Transverse colon (tissue), 3 donors: Measurements from ENCODE around the gene ACSL4.
"Not testable (repeated sequence)": the region's sequence is repeated elsewhere in the genome, so short reads cannot be mapped to it uniquely, and the experiment has no call there.

Source experiments
- POLR2A ChIP-seq: fragments of 450-650 bp; IDR thresholded peaks from one replicate; pipeline ENCODE4 v1.6.1; 2016; ENCODE audit warnings: antibody characterized with exemption, mild to moderate bottlenecking, moderate library complexity
- TF ChIP-seq, protein P1 (sequence below), 5 experiments: fragments of 200-600 bp in 3 of 5; fragments of 450-650 bp in 2 of 5; sonication (generic) in 3 of 5; IDR thresholded peaks; 1 replicate in 2 of 5; 2 replicates in 3 of 5; pipeline ENCODE4 v1.5.1; 2016 to 2017; ENCODE audit warnings: antibody characterized with exemption in 5 of 5, inconsistent platforms in 3 of 5, mild to moderate bottlenecking in 2 of 5, moderate library complexity in 1 of 5

DNA sequence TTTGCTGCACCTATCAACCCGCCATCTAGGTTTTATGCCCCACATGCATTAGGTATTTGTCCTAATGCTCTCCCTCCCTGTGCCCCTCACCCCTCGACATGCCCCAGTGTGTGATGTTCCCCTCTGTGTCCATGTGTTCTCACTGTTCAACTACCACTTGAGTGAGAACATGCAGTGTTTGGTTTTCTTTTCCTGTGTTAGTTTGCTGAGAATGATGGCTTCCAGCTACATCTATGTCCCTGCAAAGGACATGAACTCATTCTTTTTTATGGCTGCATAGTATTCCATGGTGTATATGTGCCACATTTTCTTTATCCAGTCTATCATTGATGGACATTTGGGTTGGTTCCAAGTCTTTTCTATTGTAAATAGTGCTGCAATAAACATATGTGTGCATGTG, 95.6 kb downstream of the ACSL4 start:
- TF ChIP-seq, protein P1, sequence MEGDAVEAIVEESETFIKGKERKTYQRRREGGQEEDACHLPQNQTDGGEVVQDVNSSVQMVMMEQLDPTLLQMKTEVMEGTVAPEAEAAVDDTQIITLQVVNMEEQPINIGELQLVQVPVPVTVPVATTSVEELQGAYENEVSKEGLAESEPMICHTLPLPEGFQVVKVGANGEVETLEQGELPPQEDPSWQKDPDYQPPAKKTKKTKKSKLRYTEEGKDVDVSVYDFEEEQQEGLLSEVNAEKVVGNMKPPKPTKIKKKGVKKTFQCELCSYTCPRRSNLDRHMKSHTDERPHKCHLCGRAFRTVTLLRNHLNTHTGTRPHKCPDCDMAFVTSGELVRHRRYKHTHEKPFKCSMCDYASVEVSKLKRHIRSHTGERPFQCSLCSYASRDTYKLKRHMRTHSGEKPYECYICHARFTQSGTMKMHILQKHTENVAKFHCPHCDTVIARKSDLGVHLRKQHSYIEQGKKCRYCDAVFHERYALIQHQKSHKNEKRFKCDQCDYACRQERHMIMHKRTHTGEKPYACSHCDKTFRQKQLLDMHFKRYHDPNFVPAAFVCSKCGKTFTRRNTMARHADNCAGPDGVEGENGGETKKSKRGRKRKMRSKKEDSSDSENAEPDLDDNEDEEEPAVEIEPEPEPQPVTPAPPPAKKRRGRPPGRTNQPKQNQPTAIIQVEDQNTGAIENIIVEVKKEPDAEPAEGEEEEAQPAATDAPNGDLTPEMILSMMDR (IDR thresholded peaks at IDR 0.05): not testable (repeated sequence)
- TF ChIP-seq POLR2A: not testable (repeated sequence)
